ELR (cell line): ENCODE results near the gene QRFPR.
"Not testable (repeated sequence)": the region's sequence is repeated elsewhere in the genome, so short reads cannot be mapped to it uniquely, and the experiment has no call there.

ENCODE experiments used
- DNase-seq: peaks from one replicate; pipeline ENCODE4 v3.0.0-alpha.2; 2015; ENCODE audit warnings: low read depth

The QRFPR gene

GRCh38 chr4:121339307-121339706 lies 41.5 kb downstream of the QRFPR start:
- no peak for DNase-seq

DNA sequence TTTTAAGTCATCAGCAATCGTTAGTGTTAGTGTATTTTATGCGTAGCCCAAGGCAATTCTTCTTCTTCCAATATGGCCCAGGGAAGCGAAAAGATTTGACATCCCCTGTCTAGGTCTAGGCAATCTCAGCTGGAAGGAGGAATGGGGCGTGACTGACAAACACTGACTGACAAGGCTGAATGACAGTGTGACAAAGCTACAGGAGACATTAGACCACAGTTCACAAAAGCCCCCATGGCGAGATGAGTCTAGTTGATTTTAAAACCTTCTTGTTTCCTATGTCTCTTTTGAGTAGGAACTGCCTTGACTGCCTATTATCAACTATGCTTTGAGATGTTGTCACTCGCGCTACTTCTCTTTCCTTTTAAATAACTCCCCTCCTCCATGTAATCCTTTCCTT lies 42.3 kb downstream of the QRFPR start:
- DNase-seq, result no peak

- DNase-seq, result no peak
These were observed 44.1 kb downstream of the QRFPR start for GRCh38 chr4:121336706-121337105.

DNA sequence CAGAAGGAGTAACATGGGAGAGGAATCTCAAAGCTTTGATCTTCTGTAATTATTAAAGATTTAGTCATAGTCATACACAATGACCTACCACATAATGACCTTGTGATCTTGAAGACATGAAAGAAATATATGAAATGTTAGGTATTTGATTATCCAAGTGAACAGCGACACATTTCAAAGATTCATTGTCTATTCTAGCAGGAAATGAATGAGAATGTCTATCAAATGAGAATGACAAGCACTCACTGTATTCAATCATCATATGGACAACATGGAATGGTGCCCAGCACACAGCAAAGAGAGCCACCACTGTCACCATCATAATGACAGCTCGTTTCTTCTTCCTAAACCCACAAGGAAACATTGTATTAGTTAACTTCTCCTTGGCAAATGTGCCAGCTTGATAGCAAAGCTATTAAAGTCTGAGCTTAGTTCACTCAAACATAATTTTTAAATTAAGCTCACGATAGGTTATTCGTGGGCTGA lies 50.6 kb downstream of the QRFPR start:
- DNase-seq, result no peak

GRCh38 chr4:121326597-121326996 lies 54.2 kb downstream of the QRFPR start:
- no peak for DNase-seq

DNA sequence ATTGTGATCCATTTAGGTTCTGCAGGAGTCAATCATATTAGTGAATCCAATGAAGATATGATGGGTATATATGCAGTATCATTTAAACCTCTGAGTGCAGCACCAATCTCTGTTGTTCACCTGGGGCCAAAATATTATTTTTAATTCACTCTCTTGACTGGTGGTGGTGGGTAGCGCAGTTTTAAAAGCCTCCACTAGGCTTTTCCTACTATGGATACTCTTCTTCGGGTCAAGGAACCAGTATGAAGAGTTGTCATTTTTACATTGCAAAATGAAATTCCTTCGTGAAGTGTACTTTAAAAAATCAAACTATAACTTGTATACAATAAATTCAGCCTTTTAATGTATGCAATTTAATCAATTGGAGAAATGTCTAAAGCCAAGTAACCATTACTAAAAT lies 56.5 kb downstream of the QRFPR start:
- no peak for DNase-seq

DNA sequence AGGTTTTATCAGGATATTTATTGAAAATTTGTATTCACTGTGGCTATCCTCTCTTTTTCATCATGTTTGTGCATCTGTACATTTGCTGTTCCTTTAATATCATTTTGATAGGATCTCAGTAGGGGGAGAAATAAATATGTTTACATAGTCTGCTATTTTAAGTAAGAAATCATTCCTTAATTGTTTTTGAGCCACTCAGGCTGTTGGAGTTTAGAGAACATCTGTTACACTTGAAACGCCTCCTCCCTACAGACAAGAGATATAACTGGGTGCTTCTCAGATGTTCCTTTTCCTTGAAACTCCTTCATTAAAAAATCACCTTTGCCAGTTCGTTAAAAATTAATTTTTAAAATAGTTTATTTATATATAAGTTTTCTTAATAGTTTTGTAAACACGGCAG lies 59.4 kb downstream of the QRFPR start:
- DNase-seq, result no peak

- no peak for DNase-seq
These were observed 64.7 kb downstream of the QRFPR start for GRCh38 chr4:121316091-121316490.

DNA sequence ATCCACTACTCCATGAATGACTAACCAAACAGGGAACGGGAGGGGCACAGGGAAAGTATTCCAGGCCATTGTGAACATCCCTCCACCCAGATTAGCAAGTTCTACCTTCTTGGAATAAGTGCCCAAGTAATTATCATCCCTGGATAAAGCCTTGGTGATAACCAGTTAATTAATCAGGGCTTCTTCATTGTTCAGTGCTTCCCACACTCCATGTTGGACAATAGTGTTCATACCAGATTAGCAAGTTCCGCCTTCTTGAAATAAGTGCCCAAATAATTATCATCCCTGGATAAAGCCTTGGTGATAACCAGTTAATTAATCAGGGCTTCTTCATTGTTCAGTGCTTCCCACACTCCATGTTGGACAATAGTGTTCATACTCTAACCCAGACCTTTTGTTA lies 67.4 kb downstream of the QRFPR start:
- DNase-seq, result not testable (repeated sequence)

DNA sequence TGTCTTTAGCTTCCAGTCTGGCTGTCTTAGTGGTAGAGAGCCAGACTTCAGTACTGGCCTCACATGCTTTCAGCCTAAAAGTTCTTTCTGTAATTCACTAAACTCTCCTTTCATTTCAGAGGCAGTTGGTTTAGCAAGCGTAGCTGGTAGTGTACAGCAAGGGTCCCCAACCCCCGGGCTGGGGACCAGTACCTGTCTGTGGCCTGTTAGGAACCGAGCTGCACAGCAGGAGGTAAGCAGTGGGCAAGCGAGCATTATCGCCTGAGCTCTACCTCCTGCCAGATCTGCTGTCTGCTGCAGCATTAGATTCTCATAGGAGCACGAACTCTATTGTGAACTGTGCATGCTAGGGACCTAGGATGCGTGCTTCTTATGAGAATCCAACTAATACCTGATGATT lies 72.0 kb downstream of the QRFPR start:
- DNase-seq, result no peak

GRCh38 chr4:121308328-121308663 lies 72.5 kb downstream of the QRFPR start:
- DNase-seq, result no peak

DNA sequence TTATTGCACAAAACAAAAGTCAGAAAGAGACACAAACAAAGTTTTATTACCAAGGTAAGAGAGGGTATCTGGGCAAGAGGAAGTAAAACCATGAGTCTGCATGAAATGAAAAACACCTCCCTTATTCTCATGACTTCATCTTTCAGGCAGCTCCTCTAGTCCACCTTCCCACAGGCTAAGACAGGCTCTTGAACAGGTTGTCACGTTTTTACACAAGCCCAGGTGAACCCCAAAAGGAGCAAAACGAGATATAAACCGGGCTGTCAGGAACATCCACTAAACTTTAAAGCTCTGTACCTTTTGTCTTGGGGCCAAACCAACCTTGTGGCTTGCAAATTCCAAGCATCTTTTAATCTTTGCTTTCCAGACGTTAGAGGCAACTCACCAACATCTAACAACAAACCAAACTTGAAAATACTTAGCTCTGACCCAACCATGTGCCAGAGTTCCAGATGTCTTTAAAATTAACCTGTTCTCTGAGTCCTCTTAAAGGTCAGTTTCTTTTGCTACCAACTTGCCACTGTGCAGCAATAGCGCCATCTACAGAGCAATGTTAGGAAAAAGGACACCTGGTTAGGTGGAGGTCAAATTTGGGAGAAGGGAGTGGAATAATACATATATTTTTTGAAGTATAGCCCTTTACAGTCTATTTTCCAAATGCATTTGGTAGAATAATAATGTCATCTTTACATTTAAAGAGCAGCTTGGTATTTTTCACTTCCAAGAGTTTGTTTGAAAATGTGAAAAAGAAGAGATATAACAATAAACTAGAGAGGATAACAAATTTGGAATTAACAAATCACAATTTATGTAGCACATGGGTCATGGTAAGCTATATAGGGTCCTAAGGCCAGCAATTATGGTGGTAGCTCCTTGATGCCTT lies 73.1 kb downstream of the QRFPR start:
- peak; percentile 62 for DNase-seq

GRCh38 chr4:121306931-121307330 lies 73.9 kb downstream of the QRFPR start:
- peak; percentile 1 for DNase-seq

DNA sequence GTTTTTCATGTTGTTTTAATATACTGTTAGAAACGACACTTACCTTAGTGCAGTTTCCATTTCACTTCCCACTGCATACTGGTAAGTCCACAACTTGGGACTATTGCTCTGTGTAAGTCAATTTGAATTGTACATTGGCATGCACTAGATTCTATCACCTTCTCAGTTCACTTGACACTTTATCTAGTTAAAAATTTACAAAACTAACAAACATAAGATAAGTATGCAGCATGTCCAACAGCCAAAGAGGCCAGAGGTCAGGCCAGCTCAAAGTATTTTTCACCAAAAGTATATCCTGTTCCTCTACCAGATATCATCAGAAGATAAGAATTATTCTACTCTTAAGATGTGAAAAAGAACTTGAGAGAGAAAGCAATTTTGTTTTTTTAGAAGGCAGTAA lies 75.9 kb downstream of the QRFPR start:
- DNase-seq, result no peak

DNA sequence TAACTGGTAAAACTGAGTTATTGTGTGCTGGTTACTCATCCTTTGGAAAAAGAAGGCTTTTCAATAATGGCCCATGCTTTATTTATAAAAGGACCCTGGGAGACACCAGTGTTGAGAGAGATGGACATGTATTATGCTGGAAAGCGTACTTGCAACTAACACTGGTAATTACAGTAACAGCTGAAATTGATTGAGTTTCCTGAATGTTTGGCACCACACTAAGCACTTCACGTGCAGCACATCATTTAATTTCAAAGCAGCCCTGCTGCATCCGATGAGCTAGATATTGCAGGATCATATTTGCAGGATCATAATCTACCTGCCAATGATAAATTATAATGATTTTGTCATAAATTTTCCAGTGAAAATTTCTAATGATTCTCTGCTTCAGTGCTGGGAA lies 81.5 kb downstream of the QRFPR start:
- DNase-seq, result no peak

DNA sequence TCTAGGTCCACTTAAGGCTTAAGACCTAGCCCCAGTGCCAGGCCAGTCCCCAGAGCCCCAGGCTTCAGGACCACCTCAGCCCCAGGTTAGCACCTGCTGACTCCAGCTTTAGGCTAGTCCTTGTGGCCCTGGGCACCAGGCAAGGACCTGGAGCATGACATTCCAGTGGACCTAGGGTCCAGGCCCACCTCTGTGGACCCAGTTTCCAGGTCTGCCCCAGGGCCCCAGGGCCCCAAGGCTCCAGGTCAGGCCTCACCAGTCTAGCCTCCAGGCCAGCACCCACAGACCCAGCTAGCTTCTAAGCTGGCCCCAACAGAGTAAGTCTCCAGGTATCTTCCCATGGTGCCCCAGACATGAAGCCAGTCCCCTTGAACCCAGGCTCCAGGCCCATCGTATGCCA lies 97.5 kb downstream of the QRFPR start:
- no peak for DNase-seq

GRCh38 chr4:121280425-121280824 lies 100.4 kb downstream of the QRFPR start:
- DNase-seq, result no peak

- DNase-seq, result no peak
These were observed 101.9 kb downstream of the QRFPR start for GRCh38 chr4:121278811-121279368.
